GM10847 (cell line): ENCODE measurements around the gene MAP4K5.

ENCODE experiments used
- POLR2A ChIP-seq: IDR thresholded peaks from 2 replicates; pipeline ENCODE4 v1.6.1; 2011; ENCODE audit not compliant: insufficient read length; ENCODE audit errors: extremely low read depth

The MAP4K5 gene

GRCh38 chr14:50451854-50452253 is 80.5 kb downstream of the MAP4K5 start:
- no peak for TF ChIP-seq POLR2A

- TF ChIP-seq POLR2A = no peak
These were observed 84.9 kb downstream of the MAP4K5 start for GRCh38 chr14:50447461-50447860.

DNA sequence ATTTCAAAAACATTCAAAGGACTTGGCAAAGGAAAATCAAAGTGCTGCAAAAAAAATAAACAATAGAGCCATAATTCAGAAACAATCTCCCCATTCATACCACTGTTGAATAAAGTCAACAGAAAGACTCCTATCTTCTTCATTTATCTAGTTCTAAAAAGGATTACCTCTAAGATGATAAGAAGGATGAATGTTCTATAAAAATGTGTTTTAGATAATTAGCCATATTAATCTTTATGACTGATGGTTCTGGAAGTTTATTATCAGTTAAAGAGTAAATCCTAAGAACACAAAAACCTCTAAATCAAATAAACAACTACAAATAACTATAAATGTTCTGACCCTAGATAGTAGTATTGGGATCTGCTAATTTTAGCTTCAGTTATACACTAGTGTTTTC is 97.8 kb downstream of the MAP4K5 start:
- TF ChIP-seq POLR2A = no peak

DNA sequence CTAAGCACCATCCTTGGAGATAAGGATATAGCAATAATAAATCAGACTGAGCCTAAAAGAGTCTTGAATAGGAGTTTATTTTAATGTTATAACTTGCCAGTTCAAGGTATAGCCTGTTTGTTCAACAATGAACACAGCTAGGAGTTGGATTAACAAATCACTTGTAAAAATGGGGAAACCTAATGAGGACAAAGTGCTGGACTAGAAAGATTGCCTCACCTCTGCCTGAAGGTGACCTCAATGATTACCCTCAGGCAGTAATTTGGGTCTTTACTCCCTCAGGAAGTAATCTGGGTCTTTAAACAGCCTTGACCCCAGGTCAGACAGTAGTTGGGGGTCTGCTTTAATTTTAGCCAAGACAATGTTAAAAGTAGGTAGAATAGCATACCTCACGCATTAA is 100.2 kb downstream of the MAP4K5 start:
- TF ChIP-seq POLR2A = no peak

GRCh38 chr14:50425816-50426215 is 106.6 kb downstream of the MAP4K5 start:
- no peak for TF ChIP-seq POLR2A

DNA sequence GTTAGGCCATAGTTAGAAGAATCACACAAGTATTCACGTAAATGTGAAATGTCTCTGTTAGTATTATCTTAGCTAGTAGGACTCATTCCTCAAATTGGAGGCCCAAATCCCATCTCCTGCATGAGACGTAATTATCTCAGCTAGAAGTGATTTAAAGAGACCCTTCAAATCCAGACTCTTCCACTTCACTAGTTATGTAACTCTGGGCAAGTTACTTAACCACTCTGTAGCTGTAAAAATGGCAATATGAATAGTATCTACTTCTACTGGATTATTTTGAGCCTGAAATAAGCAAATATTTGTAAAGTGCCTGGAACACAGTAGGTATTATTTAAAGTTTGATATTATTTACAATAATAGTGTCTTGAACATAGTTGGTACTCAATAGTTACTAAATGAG is 107.3 kb downstream of the MAP4K5 start:
- TF ChIP-seq POLR2A = no peak

DNA sequence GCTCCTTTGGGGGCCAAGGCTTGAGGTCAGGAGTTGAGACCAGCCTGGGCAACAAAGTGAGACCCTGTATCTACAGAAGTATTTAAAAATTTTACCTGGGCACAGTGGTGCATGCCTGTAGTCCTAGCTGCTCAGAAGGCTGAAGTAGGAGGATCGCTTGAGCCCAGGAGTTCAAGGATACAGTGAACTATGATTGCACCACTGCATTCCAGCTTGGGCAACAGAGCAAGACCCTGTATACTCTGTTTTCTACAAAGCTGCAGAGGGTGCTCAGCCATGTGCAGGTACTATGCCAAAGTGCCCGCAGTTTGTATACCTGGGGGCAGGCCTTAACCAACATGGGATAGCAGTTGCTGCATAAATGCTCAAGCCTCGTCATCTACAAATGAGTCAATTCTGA is 108.8 kb downstream of the MAP4K5 start:
- no peak for TF ChIP-seq POLR2A

DNA sequence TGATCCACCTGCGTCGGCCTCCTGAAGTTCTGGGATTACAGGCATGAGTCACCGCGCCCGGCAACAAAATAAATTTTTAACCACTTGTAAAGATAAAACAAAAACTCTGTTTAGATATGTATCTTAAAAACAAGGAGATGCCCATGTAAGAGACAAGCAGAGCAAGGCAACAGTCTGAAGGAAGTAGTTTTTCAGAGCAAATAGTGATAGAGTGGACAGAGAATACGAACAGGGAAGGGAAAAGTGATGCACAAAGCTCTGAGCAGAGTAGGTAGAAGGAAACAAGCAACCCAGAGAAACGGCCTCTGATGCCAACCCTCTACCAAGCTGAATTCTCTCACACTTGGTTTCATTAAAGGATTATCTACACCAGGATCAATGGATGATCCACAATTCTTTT is 110.9 kb downstream of the MAP4K5 start:
- no peak for TF ChIP-seq POLR2A

GRCh38 chr14:50417853-50418252 is 114.5 kb downstream of the MAP4K5 start:
- no peak for TF ChIP-seq POLR2A

GRCh38 chr14:50410921-50411320 is 121.4 kb downstream of the MAP4K5 start:
- TF ChIP-seq POLR2A = no peak

GRCh38 chr14:50410071-50410470 is 122.3 kb downstream of the MAP4K5 start:
- TF ChIP-seq POLR2A = no peak

GRCh38 chr14:50407111-50407812 is 125.1 kb downstream of the MAP4K5 start:
- TF ChIP-seq POLR2A = no peak

- no peak for TF ChIP-seq POLR2A
These were observed 128.9 kb downstream of the MAP4K5 start for GRCh38 chr14:50403419-50403818.

- TF ChIP-seq POLR2A = no peak
These were observed 129.4 kb downstream of the MAP4K5 start for GRCh38 chr14:50402965-50403364.

- TF ChIP-seq POLR2A = no peak
These were observed 131.9 kb downstream of the MAP4K5 start for GRCh38 chr14:50400461-50400860.

- no peak for TF ChIP-seq POLR2A
These were observed 132.9 kb downstream of the MAP4K5 start for GRCh38 chr14:50399251-50400032.

DNA sequence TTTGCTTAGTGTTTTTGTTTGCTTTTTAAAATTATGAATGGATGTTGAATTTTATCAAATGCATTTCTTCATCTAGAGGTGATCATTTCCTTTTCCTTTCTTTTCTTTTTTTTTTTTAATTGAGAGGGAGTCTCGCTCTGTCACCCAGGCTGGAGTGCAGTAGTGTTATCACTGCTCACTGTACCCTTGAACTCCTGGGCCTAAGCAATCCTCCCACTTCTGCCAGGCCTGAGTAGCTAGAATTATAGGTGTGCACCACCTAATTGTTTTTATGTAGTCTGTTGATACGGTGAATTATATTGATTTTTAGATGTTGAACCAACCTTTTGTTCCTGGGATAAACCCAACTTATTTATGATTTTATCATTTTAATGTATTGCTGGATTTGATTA is 134.2 kb downstream of the MAP4K5 start:
- TF ChIP-seq POLR2A = no peak
